ENCODE measurements around the gene SPC25. TPM values are rescaled to one million over a fixed set of nuclear protein-coding genes. Genes with fewer than 3 reads are reported as not detected.

SPC25 gene
- total RNA-seq, 8 experiments from 2014 or later = 0.57 to 17.5 (median 0.78) TPM; not detected in 1

DNA sequence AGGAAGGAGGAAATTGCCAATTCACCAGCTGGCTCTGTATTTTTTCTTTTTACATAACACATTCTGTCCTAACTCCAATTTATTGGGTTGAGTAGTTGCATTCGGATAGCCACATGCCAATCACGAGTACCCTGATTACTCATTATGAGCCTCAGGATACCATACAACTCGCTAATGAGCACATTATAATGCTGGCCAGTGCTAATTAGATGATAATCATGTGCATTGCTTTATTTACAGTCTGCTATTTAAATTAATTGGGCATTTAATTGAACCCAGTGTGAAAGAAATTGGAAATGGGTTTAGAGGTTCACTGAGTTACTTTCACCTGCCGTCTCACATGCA is 26.1 kb upstream of the SPC25 start:
- 41 to 100% (median 85%) methylated on average over 1 to 4 of the region's 4 CpGs; no CpG with 5 or more reads in 1 of the 10 experiments for WGBS, 10 experiments
- in situ Hi-C loops (cut with MboI; ENCODE audit: low pct_unique_long_range_greater_than_20kb in 2 of 9, low sequenced_read_pairs in 9 of 9, unreplicated experiment in 9 of 9) = loop anchor here in 5 of 9 experiments (5.0 to 25.0 kb wide), 5 partner anchors 129 to 779 kb away; no protein-coding TSS in a partner anchor
- Histone ChIP-seq H3K4me1 (replicated peaks in 1 of 2) (peaks cover 0 to 11% of the 10 kb centered on the region in 2 donors), H3K27ac (no peak overlapping the region), H3K4me3 (no peak overlapping the region)
- ATAC-seq (replicated peaks in 6 of 8) = no peak

DNA sequence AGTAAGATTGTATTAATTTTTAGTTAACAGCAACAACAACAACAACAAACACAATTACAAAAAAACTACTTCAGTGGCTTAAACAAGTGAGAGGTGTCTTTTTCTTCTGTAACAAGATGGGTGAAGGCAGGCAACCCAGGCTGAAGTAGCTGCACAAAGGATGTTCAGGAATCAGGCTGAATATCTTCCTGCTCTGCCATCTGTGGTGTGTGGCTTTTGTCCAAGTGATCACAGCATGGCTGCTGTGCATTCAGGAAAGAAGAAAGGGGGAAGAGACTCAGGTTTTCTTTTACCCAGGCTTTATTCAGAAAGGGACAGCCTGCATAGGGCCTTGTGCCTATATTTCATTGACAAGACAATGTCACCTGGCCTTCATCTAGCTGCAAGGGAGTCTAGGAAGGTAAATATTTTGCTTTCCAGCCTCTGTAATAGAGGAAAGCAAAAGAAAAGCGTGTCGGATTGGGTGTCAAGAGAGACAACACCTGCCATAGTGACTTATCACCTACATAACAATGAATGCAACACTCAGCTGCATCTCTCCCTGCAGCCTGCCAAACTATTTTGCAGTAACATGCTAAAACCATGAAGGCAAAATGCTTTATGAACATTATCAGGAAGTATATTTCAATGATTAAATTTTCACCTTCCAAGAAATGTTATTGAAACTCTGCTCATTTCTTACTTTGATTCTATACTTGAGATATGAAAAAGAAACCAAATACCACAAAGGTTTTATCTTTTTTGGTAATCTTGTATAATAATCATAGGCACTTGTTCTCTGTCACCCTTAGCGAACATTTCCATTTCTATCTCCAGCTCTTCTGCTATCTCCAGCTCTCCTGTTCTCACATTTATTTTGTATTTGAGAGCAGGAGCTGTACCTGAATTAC is 25.5 kb upstream of the SPC25 start:
- Histone ChIP-seq H3K4me3 (no peak overlapping the region), H3K27ac (no peak overlapping the region), H3K4me1 (replicated peaks in 1 of 2) (peaks cover 0 to 17% of the 10 kb centered on the region in 2 donors)
- 47 to 100% (median 93%) methylated on average over 1 to 3 of the region's 3 CpGs; no CpG with 5 or more reads in 1 of the 10 experiments for WGBS, 10 experiments
- no peak for ATAC-seq (replicated peaks in 6 of 8)
- in situ Hi-C loops (cut with MboI; ENCODE audit: low pct_unique_long_range_greater_than_20kb in 2 of 9, low sequenced_read_pairs in 9 of 9, unreplicated experiment in 9 of 9) = loop anchor here in 5 of 9 experiments (5.0 to 25.0 kb wide), 5 partner anchors 128 to 778 kb away; no protein-coding TSS in a partner anchor

DNA sequence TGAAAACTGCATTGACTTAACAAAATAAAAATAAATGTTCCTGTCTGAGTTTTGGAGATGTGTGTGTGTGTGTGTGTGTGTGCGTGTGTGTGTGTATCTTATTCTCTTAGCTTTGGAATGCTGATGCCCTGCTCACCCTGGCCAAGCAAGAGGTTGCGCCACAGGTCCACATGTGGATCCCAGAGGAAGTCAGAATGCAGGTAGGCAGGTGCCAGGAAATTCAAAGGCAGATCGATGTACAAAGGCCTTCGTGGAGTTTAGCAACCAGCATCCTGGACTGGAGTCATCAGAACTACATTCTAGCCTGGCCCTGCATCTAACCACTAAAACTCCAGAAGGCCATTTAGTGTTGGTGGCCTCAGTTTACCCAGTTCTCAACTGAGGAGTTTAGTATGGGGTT is 23.3 kb upstream of the SPC25 start:
- WGBS, 10 experiments = 79 to 100% (median 90%) methylated on average over 2 to 4 of the region's 4 CpGs; no CpG with 5 or more reads in 5 of the 10 experiments
- H3K4me1 ChIP-seq (replicated peaks in 1 of 2) = peaks cover 8 to 32% of the 10 kb centered on the region in 2 donors
- ATAC-seq (replicated peaks in 6 of 8) = no peak
- in situ Hi-C loops (cut with MboI; ENCODE audit: low pct_unique_long_range_greater_than_20kb in 2 of 9, low sequenced_read_pairs in 9 of 9, unreplicated experiment in 9 of 9) = loop anchor here in 4 of 9 experiments (25.0 kb wide), 4 partner anchors 126 to 776 kb away; no protein-coding TSS in a partner anchor
- no peak overlapping the region for H3K4me3 ChIP-seq
- no peak overlapping the region for H3K27ac ChIP-seq

DNA sequence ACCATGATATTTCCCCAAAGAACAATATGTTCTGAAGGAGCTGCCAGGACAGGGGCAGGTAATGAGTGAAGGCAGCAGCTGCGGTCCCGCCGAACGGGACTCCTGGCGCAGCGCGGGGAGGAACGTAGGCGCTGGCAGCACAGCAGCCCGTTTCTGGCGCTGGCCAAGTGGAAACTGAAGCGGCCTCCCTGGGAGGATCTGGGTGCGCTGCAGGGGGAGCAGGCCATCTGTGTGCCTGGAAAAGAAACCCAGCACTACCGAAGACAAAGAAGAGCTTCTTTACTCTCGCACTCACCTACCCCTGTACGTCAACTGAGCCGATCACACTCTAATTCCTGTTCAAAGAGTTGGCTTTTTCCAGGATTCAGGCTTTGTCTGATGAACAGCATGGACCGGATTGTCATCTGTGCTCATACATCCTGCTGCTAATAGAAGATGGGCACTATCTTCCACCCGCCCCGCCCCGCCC is 22.7 kb upstream of the SPC25 start:
- H3K27ac ChIP-seq = no peak overlapping the region
- in situ Hi-C loops (cut with MboI; ENCODE audit: low pct_unique_long_range_greater_than_20kb in 2 of 9, low sequenced_read_pairs in 9 of 9, unreplicated experiment in 9 of 9) = loop anchor here in 4 of 9 experiments (25.0 kb wide), 4 partner anchors 126 to 776 kb away; no protein-coding TSS in a partner anchor
- peak in 5 of 8 experiments; percentile 21 to 74 (median 69) for ATAC-seq (replicated peaks in 6 of 8)
- peaks cover 8 to 32% of the 10 kb centered on the region in 2 donors for H3K4me1 ChIP-seq (replicated peaks in 1 of 2)
- 18 to 100% (median 52%) methylated on average over 2 to 15 of the region's 21 CpGs; no CpG with 5 or more reads in 3 of the 10 experiments for WGBS, 10 experiments
- H3K4me3 ChIP-seq = no peak overlapping the region

DNA sequence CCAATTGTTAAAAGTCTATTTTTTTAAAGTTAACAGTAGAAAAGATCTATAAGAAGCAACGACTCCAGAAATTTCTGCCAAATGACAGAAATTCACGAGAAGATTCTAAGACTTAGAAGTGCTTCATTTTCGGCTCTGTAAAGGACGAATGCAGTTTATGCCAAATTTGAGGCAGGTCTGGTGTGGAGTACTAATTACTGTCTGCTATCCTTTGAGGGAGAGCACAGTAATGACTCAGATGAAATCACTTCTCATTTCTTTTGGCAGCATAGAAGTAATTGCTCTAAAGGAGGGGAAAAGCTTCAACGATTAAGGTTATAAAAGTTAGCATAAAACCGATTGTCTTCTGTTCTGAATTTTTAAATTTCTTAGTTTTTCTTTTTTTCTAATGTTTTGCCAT is 22.2 kb upstream of the SPC25 start:
- Histone ChIP-seq H3K4me3 (no peak overlapping the region), H3K27ac (no peak overlapping the region), H3K4me1 (replicated peaks in 1 of 2) (peaks cover 8 to 36% of the 10 kb centered on the region in 2 donors)
- ATAC-seq (replicated peaks in 6 of 8) = peak in 1 of 8 experiments; percentile 41
- 44 to 96% (median 72%) methylated on average over 2 to 6 of the region's 6 CpGs for WGBS, 10 experiments
- in situ Hi-C loops (cut with MboI; ENCODE audit: low pct_unique_long_range_greater_than_20kb in 2 of 9, low sequenced_read_pairs in 9 of 9, unreplicated experiment in 9 of 9) = loop anchor here in 4 of 9 experiments (25.0 kb wide), 4 partner anchors 125 to 775 kb away; no protein-coding TSS in a partner anchor

DNA sequence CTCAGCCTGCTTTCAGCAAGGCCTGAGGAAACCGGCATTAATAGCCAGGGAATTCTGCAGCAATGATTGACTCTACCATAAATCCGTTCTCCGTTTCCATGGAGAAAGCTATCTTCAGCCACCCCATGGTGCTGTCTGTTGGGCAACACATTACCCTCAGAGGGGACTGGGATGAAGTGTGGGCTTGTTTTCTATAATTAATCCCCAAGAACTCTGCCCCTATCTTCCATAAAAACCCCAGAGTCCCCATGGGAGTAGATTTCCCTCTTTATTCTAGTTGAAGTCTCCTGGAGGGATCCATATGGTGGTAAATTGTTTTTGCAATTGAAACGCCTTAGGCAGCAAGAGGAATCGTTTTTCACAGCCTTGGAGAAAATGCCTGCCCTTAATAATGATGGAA is 20.1 kb upstream of the SPC25 start:
- peak in 4 of 8 experiments; percentile 40 to 61 (median 46) for ATAC-seq (replicated peaks in 6 of 8)
- peak overlapping the region; percentile 21 to 51 for H3K27ac ChIP-seq
- peaks cover 8 to 38% of the 10 kb centered on the region in 2 donors for H3K4me1 ChIP-seq (replicated peaks in 1 of 2)
- no peak overlapping the region for H3K4me3 ChIP-seq
- in situ Hi-C loops (cut with MboI; ENCODE audit: low pct_unique_long_range_greater_than_20kb in 2 of 9, low sequenced_read_pairs in 9 of 9, unreplicated experiment in 9 of 9) = loop anchor here in 4 of 9 experiments (25.0 kb wide), 4 partner anchors 123 to 773 kb away; no protein-coding TSS in a partner anchor
- 0 to 40% (median 16%) methylated on average over 1 to 4 of the region's 5 CpGs for WGBS, 10 experiments

DNA sequence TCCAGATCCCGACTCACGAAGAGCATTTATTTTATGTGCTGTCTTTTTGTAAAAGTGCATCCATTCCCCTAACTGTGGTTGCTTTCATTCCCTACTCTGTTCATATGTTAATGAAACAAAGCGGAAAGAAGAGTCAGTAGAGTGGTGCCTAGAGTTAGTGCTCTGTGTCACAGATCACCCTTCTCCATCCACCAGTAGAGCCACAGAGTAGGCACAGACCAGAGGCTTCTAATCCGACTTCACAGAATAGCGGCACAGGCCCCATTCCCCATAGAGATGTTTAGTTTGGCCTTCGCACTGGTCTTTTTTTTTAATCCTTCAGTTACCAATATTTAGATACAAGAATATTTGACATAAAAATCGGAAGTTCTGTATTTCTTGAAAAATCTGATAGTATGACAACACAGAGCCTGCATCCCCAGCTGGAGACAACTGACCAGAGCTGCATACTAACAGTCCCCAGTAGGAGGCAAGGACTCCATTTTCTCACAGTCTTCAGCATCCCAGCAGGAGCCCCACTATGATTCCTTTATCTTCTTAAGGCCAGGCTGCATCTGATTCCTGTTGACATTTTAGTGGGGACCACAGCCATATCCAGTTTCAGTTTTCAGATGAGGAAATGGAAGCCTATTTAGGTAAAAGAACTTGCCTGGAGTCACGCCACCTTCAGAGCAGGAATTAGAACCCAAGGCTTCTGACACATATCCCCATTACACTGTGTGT is 17.9 kb upstream of the SPC25 start:
- H3K4me3 ChIP-seq = no peak overlapping the region
- no peak overlapping the region for H3K27ac ChIP-seq
- peaks cover 8 to 38% of the 10 kb centered on the region in 2 donors for H3K4me1 ChIP-seq (replicated peaks in 1 of 2)
- ATAC-seq (replicated peaks in 6 of 8) = peak in 3 of 8 experiments; percentile 20 to 47 (median 46)
- in situ Hi-C loops (cut with MboI; ENCODE audit: low pct_unique_long_range_greater_than_20kb in 2 of 9, low sequenced_read_pairs in 9 of 9, unreplicated experiment in 9 of 9) = loop anchor here in 4 of 9 experiments (25.0 kb wide), 4 partner anchors 121 to 771 kb away; no protein-coding TSS in a partner anchor
- WGBS, 10 experiments = 50 to 85% (median 67%) methylated on average over 1 to 7 of the region's 8 CpGs; no CpG with 5 or more reads in 3 of the 10 experiments

DNA sequence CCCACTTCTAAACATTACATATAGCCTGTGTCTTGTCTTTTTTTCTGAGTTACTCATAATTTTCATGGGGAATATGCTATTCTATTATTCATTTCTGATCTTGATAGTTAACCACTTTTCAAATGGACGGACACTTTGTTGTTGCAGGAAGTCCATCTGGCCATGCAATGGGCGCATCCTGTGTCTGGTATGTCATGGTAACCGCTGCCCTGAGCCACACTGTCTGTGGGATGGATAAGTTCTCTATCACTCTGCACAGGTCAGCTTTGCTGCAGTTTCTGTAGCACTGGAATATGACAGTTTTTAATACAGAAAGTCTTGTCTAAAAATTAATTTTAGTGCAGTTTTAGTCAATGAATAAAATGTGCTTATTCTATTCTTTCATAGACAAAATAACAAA is 14.1 kb upstream of the SPC25 start:
- Histone ChIP-seq H3K4me3 (no peak overlapping the region), H3K4me1 (replicated peaks in 1 of 2) (peaks cover 0 to 7% of the 10 kb centered on the region in 2 donors), H3K27ac (no peak overlapping the region)
- WGBS, 10 experiments = 58 to 100% (median 100%) methylated on average over 1 to 3 of the region's 3 CpGs; no CpG with 5 or more reads in 3 of the 10 experiments
- ATAC-seq (replicated peaks in 6 of 8) = no peak
- in situ Hi-C loops (cut with MboI; ENCODE audit: low pct_unique_long_range_greater_than_20kb in 2 of 9, low sequenced_read_pairs in 9 of 9, unreplicated experiment in 9 of 9) = loop anchor here in 4 of 9 experiments (25.0 kb wide), 4 partner anchors 117 to 767 kb away; no protein-coding TSS in a partner anchor

DNA sequence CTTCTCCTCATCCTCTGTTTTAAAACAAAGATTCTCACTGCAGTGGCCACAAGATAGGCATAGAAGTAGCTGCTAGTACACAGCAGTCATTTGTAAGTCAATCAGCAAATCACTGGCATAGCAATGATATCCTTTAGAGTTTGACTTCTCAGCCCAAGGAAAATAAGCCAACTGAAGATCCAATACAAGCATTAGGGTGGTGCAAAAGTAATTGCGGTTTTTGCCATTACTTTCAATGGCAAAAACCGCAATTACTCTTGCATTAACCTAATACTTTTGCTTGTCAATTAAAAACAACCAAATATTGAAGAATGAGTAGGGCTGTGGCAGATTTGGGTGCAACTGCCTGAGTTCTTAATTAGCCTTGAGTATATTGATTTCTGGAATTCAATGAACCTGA is 13.7 kb upstream of the SPC25 start:
- 10 to 100% (median 80%) methylated on average over 2 of the region's 2 CpGs; no CpG with 5 or more reads in 1 of the 10 experiments for WGBS, 10 experiments
- Histone ChIP-seq H3K4me3 (no peak overlapping the region), H3K4me1 (replicated peaks in 1 of 2) (peaks cover 0 to 5% of the 10 kb centered on the region in 2 donors), H3K27ac (no peak overlapping the region)
- in situ Hi-C loops (cut with MboI; ENCODE audit: low pct_unique_long_range_greater_than_20kb in 2 of 9, low sequenced_read_pairs in 9 of 9, unreplicated experiment in 9 of 9) = loop anchor here in 4 of 9 experiments (25.0 kb wide), 4 partner anchors 117 to 767 kb away; no protein-coding TSS in a partner anchor
- ATAC-seq (replicated peaks in 6 of 8) = no peak

DNA sequence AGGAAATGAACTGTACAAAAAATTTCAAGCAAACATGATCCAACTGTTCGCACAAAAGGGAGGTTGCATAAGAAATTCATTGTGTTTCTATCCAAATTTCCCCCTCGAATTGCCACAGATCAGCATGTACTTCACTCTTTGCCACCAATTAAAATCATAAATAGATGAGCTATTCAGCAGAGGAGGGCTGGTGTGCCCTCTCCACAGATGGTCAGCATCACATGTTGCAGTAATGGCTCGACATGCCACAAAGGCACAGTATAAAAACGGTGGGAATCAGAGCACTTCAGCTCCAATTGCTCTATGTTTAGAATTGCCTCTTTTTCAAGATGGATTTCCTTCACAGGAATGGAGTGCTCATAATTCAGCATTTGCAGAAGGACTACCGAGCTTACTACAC is 10.8 kb upstream of the SPC25 start, which contains the start of gene G6PC2:
Gene G6PC2 (plus strand): TSS at position 289 of the 400 bp plus-strand sequence. CDS start 41 bp downstream, at position 330.
- no peak within 1 kb of the TSS for H3K4me3 ChIP-seq
- H3K4me1 ChIP-seq (replicated peaks in 1 of 2) = no peaks in the 10 kb centered on the region
- no peak for ATAC-seq (replicated peaks in 6 of 8)
- in situ Hi-C loops (cut with MboI; ENCODE audit: low pct_unique_long_range_greater_than_20kb in 2 of 9, low sequenced_read_pairs in 9 of 9, unreplicated experiment in 9 of 9) = loop anchor here in 4 of 9 experiments (25.0 kb wide), 4 partner anchors 114 to 764 kb away; no protein-coding TSS in a partner anchor
- WGBS, 10 experiments = 17 to 96% (median 73%) methylated on average over 1 to 5 of the region's 5 CpGs
- H3K27ac ChIP-seq = no peak within 1 kb of the TSS

DNA sequence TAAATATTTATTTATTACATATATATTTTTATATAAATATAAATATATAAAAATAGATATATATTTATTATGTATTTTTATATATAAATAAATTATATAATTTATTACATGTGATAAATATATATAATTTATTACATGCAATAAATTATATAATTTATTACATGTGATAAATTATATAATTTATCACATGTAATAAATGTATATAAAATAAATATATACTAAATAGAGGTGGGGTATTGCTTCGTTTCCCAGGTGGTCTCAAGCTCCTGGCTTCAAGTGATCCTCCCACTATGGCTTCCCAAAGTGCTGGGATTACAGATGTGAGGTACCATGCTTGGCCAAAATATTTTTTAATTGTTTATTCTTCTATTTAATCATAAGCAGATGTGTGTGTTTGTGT is 7.2 kb upstream of the SPC25 start:
- H3K4me1 ChIP-seq (replicated peaks in 1 of 2) = no peaks in the 10 kb centered on the region
- in situ Hi-C loops (cut with MboI; ENCODE audit: low pct_unique_long_range_greater_than_20kb in 2 of 9, low sequenced_read_pairs in 9 of 9, unreplicated experiment in 9 of 9) = no loop called here
- ATAC-seq (replicated peaks in 6 of 8) = no peak
- WGBS, 10 experiments = 0 to 63% (median 60%) methylated on average over 1 of the region's 1 CpG; no CpG with 5 or more reads in 5 of the 10 experiments
- no peak overlapping the region for H3K4me3 ChIP-seq
- H3K27ac ChIP-seq = no peak overlapping the region

DNA sequence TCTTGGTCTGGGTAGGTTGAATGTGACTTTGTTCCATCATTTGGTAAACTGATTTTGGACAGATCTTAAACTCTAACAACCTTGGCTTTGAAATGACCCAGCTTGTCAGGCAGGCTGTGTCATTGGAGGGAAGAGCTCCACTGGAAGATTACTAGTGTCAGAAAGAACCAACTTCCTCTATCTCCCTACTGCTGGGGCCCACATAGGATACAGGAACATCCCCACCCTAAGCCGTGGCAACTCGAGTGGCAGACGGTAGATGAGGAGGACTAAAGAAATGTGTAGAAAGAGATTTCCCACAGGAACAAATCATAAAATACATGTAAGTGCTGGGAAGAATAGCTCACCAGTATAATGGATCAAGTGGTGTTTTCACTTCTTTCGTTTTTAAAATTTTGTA is 6.6 kb upstream of the SPC25 start:
- in situ Hi-C loops (cut with MboI; ENCODE audit: low pct_unique_long_range_greater_than_20kb in 2 of 9, low sequenced_read_pairs in 9 of 9, unreplicated experiment in 9 of 9) = no loop called here

More for the DNA sequence above, 6.6 kb upstream of the SPC25 start:
- Histone ChIP-seq H3K4me3 (no peak overlapping the region), H3K4me1 (replicated peaks in 1 of 2) (no peaks in the 10 kb centered on the region), H3K27ac (no peak overlapping the region)
- 0 to 100% (median 45%) methylated on average over 1 to 3 of the region's 4 CpGs; no CpG with 5 or more reads in 2 of the 10 experiments for WGBS, 10 experiments
- ATAC-seq (replicated peaks in 6 of 8) = no peak
